DND-41 (cell line): ENCODE results near the gene FAM72D.
"Not testable (repeated sequence)": the region's sequence is repeated elsewhere in the genome, so short reads cannot be mapped to it uniquely, and the experiment has no call there.

Experiments used
- CTCF ChIP-seq: IDR thresholded peaks from 2 replicates; pipeline ENCODE4 v1.5.1; 2012; ENCODE audit warnings: borderline replicate concordance, low read length, moderate library complexity, mild to moderate bottlenecking; ENCODE audit not compliant: poor library complexity, severe bottlenecking; ENCODE audit errors: extremely low read depth
- EZH2 ChIP-seq: IDR thresholded peaks from 3 replicates; pipeline ENCODE4 v1.6.1; 2012; ENCODE audit warnings: borderline replicate concordance, low read depth, mild to moderate bottlenecking, moderate library complexity, low read length, inconsistent platforms; ENCODE audit not compliant: severe bottlenecking

DNA sequence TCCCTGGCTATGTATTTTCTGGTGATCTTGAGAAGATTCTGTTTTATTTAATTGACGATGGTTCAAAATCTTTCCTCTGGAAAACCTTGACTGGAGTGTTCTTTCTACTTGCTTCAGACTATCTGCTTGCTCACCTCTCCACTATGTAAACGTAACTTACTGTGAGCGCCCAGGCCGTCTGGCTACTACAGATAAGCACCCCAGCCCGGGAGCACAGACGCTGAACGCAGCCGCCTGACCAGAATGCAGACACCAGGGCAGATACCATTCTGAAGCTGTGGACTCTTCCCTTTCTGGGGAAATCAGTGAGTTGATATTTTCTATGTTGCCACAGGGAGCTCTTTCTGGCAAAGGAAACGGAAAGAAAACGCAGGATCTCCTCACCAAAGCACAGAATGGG, 29.3 kb upstream of the FAM72D start:
- TF ChIP-seq CTCF, EZH2: not testable (repeated sequence)
